ENCODE measurements around the gene UQCC5. TPM values are rescaled to one million over a fixed set of nuclear protein-coding genes. Genes with fewer than 3 reads are reported as not detected.

UQCC5 gene
- total RNA-seq: 10 to 100 TPM in 1 of 2 donors, 1 to 10 TPM in 1; 9.0 to 11.3 TPM

GRCh38 chr3:52536369-52537164, at the start of gene UQCC5:
TSS of gene UQCC5 (plus strand) at chr3:52536605. CDS start at chr3:52536756, 151 bp downstream.
- peak; percentile 97 for DNase-seq
- no peaks in the 10 kb centered on the region for H3K27me3 ChIP-seq
- peaks cover 17% of the 10 kb centered on the region for H3K4me1 ChIP-seq
- intact Hi-C loops (cut with DNase I): no loop called here
- peak within 1 kb of the TSS; percentile 88 for H3K27ac ChIP-seq
- H3K36me3 ChIP-seq: no peaks in the 10 kb centered on the region
- no peaks in the 10 kb centered on the region for H3K9me3 ChIP-seq
- H3K9ac ChIP-seq (ENCODE audit: low read depth in 2 of 2, low read length in 2 of 2): peak within 1 kb of the TSS; percentile 72 to 95
- TF ChIP-seq, protein P1, sequence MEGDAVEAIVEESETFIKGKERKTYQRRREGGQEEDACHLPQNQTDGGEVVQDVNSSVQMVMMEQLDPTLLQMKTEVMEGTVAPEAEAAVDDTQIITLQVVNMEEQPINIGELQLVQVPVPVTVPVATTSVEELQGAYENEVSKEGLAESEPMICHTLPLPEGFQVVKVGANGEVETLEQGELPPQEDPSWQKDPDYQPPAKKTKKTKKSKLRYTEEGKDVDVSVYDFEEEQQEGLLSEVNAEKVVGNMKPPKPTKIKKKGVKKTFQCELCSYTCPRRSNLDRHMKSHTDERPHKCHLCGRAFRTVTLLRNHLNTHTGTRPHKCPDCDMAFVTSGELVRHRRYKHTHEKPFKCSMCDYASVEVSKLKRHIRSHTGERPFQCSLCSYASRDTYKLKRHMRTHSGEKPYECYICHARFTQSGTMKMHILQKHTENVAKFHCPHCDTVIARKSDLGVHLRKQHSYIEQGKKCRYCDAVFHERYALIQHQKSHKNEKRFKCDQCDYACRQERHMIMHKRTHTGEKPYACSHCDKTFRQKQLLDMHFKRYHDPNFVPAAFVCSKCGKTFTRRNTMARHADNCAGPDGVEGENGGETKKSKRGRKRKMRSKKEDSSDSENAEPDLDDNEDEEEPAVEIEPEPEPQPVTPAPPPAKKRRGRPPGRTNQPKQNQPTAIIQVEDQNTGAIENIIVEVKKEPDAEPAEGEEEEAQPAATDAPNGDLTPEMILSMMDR (IDR thresholded peaks at IDR 0.05): no peak
- H3K4me3 ChIP-seq: peak within 1 kb of the TSS; percentile 75

DNA sequence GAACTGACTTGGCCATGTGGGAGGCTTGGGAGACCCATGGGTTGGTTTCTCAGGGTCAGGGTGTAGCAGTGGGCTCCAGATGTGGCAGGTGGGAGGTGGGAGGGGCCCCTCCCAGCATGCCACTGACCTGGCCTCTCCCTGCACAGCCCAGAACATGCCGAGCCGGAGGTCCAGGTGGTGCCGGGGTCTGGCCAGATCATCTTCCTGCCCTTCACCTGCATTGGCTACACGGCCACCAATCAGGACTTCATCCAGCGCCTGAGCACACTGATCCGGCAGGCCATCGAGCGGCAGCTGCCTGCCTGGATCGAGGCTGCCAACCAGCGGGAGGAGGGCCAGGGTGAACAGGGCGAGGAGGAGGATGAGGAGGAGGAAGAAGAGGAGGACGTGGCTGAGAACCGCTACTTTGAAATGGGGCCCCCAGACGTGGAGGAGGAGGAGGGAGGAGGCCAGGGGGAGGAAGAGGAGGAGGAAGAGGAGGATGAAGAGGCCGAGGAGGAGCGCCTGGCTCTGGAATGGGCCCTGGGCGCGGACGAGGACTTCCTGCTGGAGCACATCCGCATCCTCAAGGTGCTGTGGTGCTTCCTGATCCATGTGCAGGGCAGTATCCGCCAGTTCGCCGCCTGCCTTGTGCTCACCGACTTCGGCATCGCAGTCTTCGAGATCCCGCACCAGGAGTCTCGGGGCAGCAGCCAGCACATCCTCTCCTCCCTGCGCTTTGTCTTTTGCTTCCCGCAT, 49.2 kb upstream of the UQCC5 start:
- Histone ChIP-seq H3K27ac (no peak overlapping the region), H3K4me3 (no peak overlapping the region), H3K27me3 (no peaks in the 10 kb centered on the region), H3K9me3 (no peaks in the 10 kb centered on the region), H3K36me3 (no peaks in the 10 kb centered on the region), H3K9ac (ENCODE audit: low read depth in 2 of 2, low read length in 2 of 2) (no peak overlapping the region), H3K4me1 (no peaks in the 10 kb centered on the region)
- DNase-seq: no peak
- TF ChIP-seq, protein P1 (IDR thresholded peaks at IDR 0.05): no peak
- intact Hi-C loops (cut with DNase I): no loop called here

GRCh38 chr3:52487788-52488691, 48.4 kb upstream of the UQCC5 start:
- Histone ChIP-seq H3K9me3 (no peaks in the 10 kb centered on the region), H3K27ac (no peak overlapping the region), H3K9ac (ENCODE audit: low read depth in 2 of 2, low read length in 2 of 2) (no peak overlapping the region), H3K36me3 (no peaks in the 10 kb centered on the region), H3K27me3 (no peaks in the 10 kb centered on the region), H3K4me3 (no peak overlapping the region), H3K4me1 (no peaks in the 10 kb centered on the region)
- intact Hi-C loops (cut with DNase I): no loop called here
- no peak for DNase-seq
- TF ChIP-seq, protein P1 (IDR thresholded peaks at IDR 0.05): no peak

- Histone ChIP-seq H3K36me3 (no peaks in the 10 kb centered on the region), H3K9ac (ENCODE audit: low read depth in 2 of 2, low read length in 2 of 2) (no peak overlapping the region), H3K27me3 (no peaks in the 10 kb centered on the region), H3K9me3 (no peaks in the 10 kb centered on the region), H3K27ac (no peak overlapping the region), H3K4me3 (no peak overlapping the region), H3K4me1 (no peaks in the 10 kb centered on the region)
- intact Hi-C loops (cut with DNase I): no loop called here
- DNase-seq: no peak
- TF ChIP-seq, protein P1 (IDR thresholded peaks at IDR 0.05): no peak
Observed at GRCh38 chr3:52488746-52489145, 47.7 kb upstream of the UQCC5 start.

GRCh38 chr3:52489453-52489852, 47.0 kb upstream of the UQCC5 start:
- Histone ChIP-seq H3K9me3 (no peaks in the 10 kb centered on the region), H3K27me3 (no peaks in the 10 kb centered on the region), H3K27ac (no peak overlapping the region), H3K36me3 (no peaks in the 10 kb centered on the region), H3K4me1 (no peaks in the 10 kb centered on the region), H3K4me3 (no peak overlapping the region), H3K9ac (ENCODE audit: low read depth in 2 of 2, low read length in 2 of 2) (no peak overlapping the region)
- no peak for DNase-seq
- intact Hi-C loops (cut with DNase I): no loop called here
- TF ChIP-seq, protein P1 (IDR thresholded peaks at IDR 0.05): no peak

Measured in colonic mucosa (tissue), 4 donors.